OCI-LY1 (cell line): ENCODE measurements around the gene ARFGEF3.

ENCODE experiments used
- H2AFZ ChIP-seq: fragments of 200-600 bp; sonication (generic), shearing (Covaris generic); 2 replicates; pipeline ENCODE4 v1.6.0; 2014; ENCODE audit warnings: antibody characterized with exemption, mild to moderate bottlenecking, low read length
- H3F3A ChIP-seq: fragments of 200-600 bp; sonication (generic), shearing (Covaris generic); 2 replicates; pipeline ENCODE4 v1.6.0; 2014; ENCODE audit warnings: mild to moderate bottlenecking, antibody characterized with exemption, low read length, moderate library complexity; ENCODE audit not compliant: insufficient read depth
- H3K27ac ChIP-seq: fragments of 200-600 bp; sonication (generic); 2 replicates; pipeline ENCODE4 v1.5.1; 2014; ENCODE audit warnings: low read length, mixed run types, mild to moderate bottlenecking, low read depth; ENCODE audit not compliant: poor library complexity, severe bottlenecking
- H3K27me3 ChIP-seq: fragments of 200-600 bp; sonication (generic); 2 replicates; pipeline ENCODE4 v1.6.0; 2014; ENCODE audit warnings: antibody characterized with exemption, mild to moderate bottlenecking, low read length, moderate library complexity; ENCODE audit not compliant: insufficient read depth
- H3K36me3 ChIP-seq: fragments of 200-600 bp; sonication (generic); 2 replicates; pipeline ENCODE4 v1.6.1; 2014; ENCODE audit warnings: mild to moderate bottlenecking, antibody characterized with exemption, low read length, moderate library complexity, mixed read lengths; ENCODE audit not compliant: insufficient read depth
- H3K4me1 ChIP-seq: fragments of 200-600 bp; sonication (generic); 2 replicates; pipeline ENCODE4 v1.5.1; 2014; ENCODE audit warnings: mild to moderate bottlenecking, low read length, moderate library complexity; ENCODE audit not compliant: insufficient read depth, severe bottlenecking
- H3K4me2 ChIP-seq: fragments of 200-600 bp; sonication (generic), shearing (Covaris generic); 2 replicates; pipeline ENCODE4 v1.6.1; 2014; ENCODE audit warnings: low read length
- H3K4me3 ChIP-seq: fragments of 200-600 bp; sonication (generic); 2 replicates; pipeline ENCODE4 v1.5.1; 2014; ENCODE audit warnings: low read length, low read depth, mild to moderate bottlenecking, mixed read lengths; ENCODE audit not compliant: poor library complexity, severe bottlenecking
- H3K79me2 ChIP-seq: fragments of 200-600 bp; shearing (Covaris generic); 2 replicates; pipeline ENCODE4 v1.6.1; 2016; ENCODE audit warnings: mixed run types, low read length, mixed read lengths; ENCODE audit not compliant: insufficient read depth
- H3K9ac ChIP-seq: fragments of 200-600 bp; sonication (generic), shearing (Covaris generic); 2 replicates; pipeline ENCODE4 v1.6.1; 2014; ENCODE audit warnings: mild to moderate bottlenecking, low read length, mixed read lengths
- H3K9me2 ChIP-seq: fragments of 200-600 bp; sonication (generic), shearing (Covaris generic); 2 replicates; pipeline ENCODE4 v1.6.1; 2014; ENCODE audit warnings: low read depth, mild to moderate bottlenecking, low read length, mixed read lengths
- H3K9me3 ChIP-seq: fragments of 200-600 bp; shearing (Covaris generic); 2 replicates; pipeline ENCODE4 v1.6.1; 2014; ENCODE audit warnings: low read length, mixed read lengths
- H4K20me1 ChIP-seq: fragments of 200-600 bp; sonication (generic), shearing (Covaris generic); 2 replicates; pipeline ENCODE4 v1.6.0; 2016; ENCODE audit warnings: mild to moderate bottlenecking, low read length; ENCODE audit not compliant: insufficient read depth
- CTCF ChIP-seq: fragments of 200-600 bp; sonication (generic), shearing (Covaris generic); IDR thresholded peaks from 2 replicates; pipeline ENCODE4 v1.5.1; 2017; ENCODE audit warnings: mild to moderate bottlenecking, antibody characterized with exemption, low read length, moderate library complexity, mixed read lengths
- EZH2 ChIP-seq: fragments of 200-600 bp; sonication (generic), shearing (Covaris generic); IDR thresholded peaks from 2 replicates; pipeline ENCODE4 v1.8.0; 2017; ENCODE audit warnings: borderline replicate concordance, mixed run types, mild to moderate bottlenecking, antibody characterized with exemption, low read length, moderate library complexity, mixed read lengths

ARFGEF3 gene

GRCh38 chr6:138240476-138241245, 78.9 kb downstream of the ARFGEF3 start:
- no peaks in the 10 kb centered on the region; the same call in 1 of the 2 replicates for H3K27me3 ChIP-seq
- H3K4me2 ChIP-seq = no peak overlapping the region
- H3K36me3 ChIP-seq = no peaks in the 10 kb centered on the region
- no peaks in the 10 kb centered on the region for H3K9me3 ChIP-seq
- no peak overlapping the region for H3K9ac ChIP-seq
- H3K27ac ChIP-seq = no peak overlapping the region
- no peak overlapping the region for H2AFZ ChIP-seq
- H3K9me2 ChIP-seq = no peaks in the 10 kb centered on the region
- no peaks in the 10 kb centered on the region for H3F3A ChIP-seq
- no peaks in the 10 kb centered on the region for H4K20me1 ChIP-seq
- no peaks in the 10 kb centered on the region for H3K79me2 ChIP-seq
- TF ChIP-seq CTCF (no peak), EZH2 (no peak)
- no peaks in the 10 kb centered on the region for H3K4me1 ChIP-seq
- no peak overlapping the region for H3K4me3 ChIP-seq

- no peak overlapping the region for H2AFZ ChIP-seq
- no peaks in the 10 kb centered on the region; the same call in 1 of the 2 replicates for H3K27me3 ChIP-seq
- no peaks in the 10 kb centered on the region for H4K20me1 ChIP-seq
- no peaks in the 10 kb centered on the region for H3K9me2 ChIP-seq
- no peaks in the 10 kb centered on the region for H3K36me3 ChIP-seq
- no peaks in the 10 kb centered on the region for H3K4me1 ChIP-seq
- H3K27ac ChIP-seq = no peak overlapping the region
- no peaks in the 10 kb centered on the region for H3K9me3 ChIP-seq
- H3F3A ChIP-seq = no peaks in the 10 kb centered on the region
- TF ChIP-seq EZH2 = no peak
- TF ChIP-seq CTCF = no peak
- no peak overlapping the region for H3K4me2 ChIP-seq
- no peak overlapping the region for H3K4me3 ChIP-seq
- H3K79me2 ChIP-seq = no peaks in the 10 kb centered on the region
- H3K9ac ChIP-seq = no peak overlapping the region
Measured at GRCh38 chr6:138241381-138241780, 79.6 kb downstream of the ARFGEF3 start.

- H3K9ac ChIP-seq = no peak overlapping the region
- no peaks in the 10 kb centered on the region for H3K9me3 ChIP-seq
- no peak overlapping the region for H3K4me3 ChIP-seq
- H3K9me2 ChIP-seq = no peaks in the 10 kb centered on the region
- no peaks in the 10 kb centered on the region for H3K36me3 ChIP-seq
- H3K4me2 ChIP-seq = no peak overlapping the region
- no peak overlapping the region for H3K27ac ChIP-seq
- no peak overlapping the region for H2AFZ ChIP-seq
- no peaks in the 10 kb centered on the region for H3F3A ChIP-seq
- H4K20me1 ChIP-seq = no peaks in the 10 kb centered on the region
- H3K4me1 ChIP-seq = no peaks in the 10 kb centered on the region
- no peak for TF ChIP-seq CTCF
- TF ChIP-seq EZH2 = no peak
- no peaks in the 10 kb centered on the region; the same call in 1 of the 2 replicates for H3K27me3 ChIP-seq
- no peaks in the 10 kb centered on the region for H3K79me2 ChIP-seq
Measured at GRCh38 chr6:138241934-138242333, 80.2 kb downstream of the ARFGEF3 start.
